HG03460 (cell line): ENCODE results near the gene DAPK2.

Experiments
- ATAC-seq: cut with Tn5 transposase; IDR thresholded peaks from one replicate; pipeline ENCODE4 v1.9.1; 2021; ENCODE audit not compliant: unreplicated experiment

The DAPK2 gene

GRCh38 chr15:63874616-63875015, 171.7 kb downstream of the DAPK2 start:
- ATAC-seq: no peak

GRCh38 chr15:63872759-63873510, 173.3 kb downstream of the DAPK2 start:
- ATAC-seq: no peak

GRCh38 chr15:63870487-63871209, 175.6 kb downstream of the DAPK2 start:
- ATAC-seq: no peak

GRCh38 chr15:63870043-63870394, 176.3 kb downstream of the DAPK2 start:
- no peak for ATAC-seq

GRCh38 chr15:63869371-63870042, 176.8 kb downstream of the DAPK2 start:
- ATAC-seq: no peak

- ATAC-seq: no peak
Observed at GRCh38 chr15:63864186-63864585, 182.1 kb downstream of the DAPK2 start.

- ATAC-seq: no peak
Observed at GRCh38 chr15:63861946-63862517, 184.3 kb downstream of the DAPK2 start.

GRCh38 chr15:63860555-63860954, 185.7 kb downstream of the DAPK2 start:
- ATAC-seq: no peak

GRCh38 chr15:63860155-63860554, 186.1 kb downstream of the DAPK2 start:
- ATAC-seq: no peak

- ATAC-seq: no peak
Observed at GRCh38 chr15:63858881-63859280, 187.4 kb downstream of the DAPK2 start.

GRCh38 chr15:63858448-63858847, 187.8 kb downstream of the DAPK2 start:
- no peak for ATAC-seq

- no peak for ATAC-seq
Observed at GRCh38 chr15:63857461-63857856, 188.8 kb downstream of the DAPK2 start.
